Measurements from ENCODE around the gene ANKRD44.

The ANKRD44 gene

GRCh38 chr2:197249381-197250083, 61.0 kb downstream of the ANKRD44 start:
- DNase-seq (ENCODE audit: low read depth): no peak
- no peak overlapping the region for H3K4me3 ChIP-seq (ENCODE audit: low read depth, low read length)
- no peak for TF ChIP-seq CTCF (IDR thresholded peaks at IDR 0.05; ENCODE audit: control insufficient read depth, extremely low read depth, insufficient read depth)

GRCh38 chr2:197248623-197249022, 62.0 kb downstream of the ANKRD44 start:
- H3K4me3 ChIP-seq (ENCODE audit: low read depth, low read length): no peak overlapping the region
- no peak for TF ChIP-seq CTCF (IDR thresholded peaks at IDR 0.05; ENCODE audit: control insufficient read depth, extremely low read depth, insufficient read depth)
- no peak for DNase-seq (ENCODE audit: low read depth)

GRCh38 chr2:197248001-197248401, 62.6 kb downstream of the ANKRD44 start:
- no peak for DNase-seq (ENCODE audit: low read depth)
- TF ChIP-seq CTCF (IDR thresholded peaks at IDR 0.05; ENCODE audit: control insufficient read depth, extremely low read depth, insufficient read depth): no peak
- H3K4me3 ChIP-seq (ENCODE audit: low read depth, low read length): no peak overlapping the region

- no peak for DNase-seq (ENCODE audit: low read depth)
- no peak for TF ChIP-seq CTCF (IDR thresholded peaks at IDR 0.05; ENCODE audit: control insufficient read depth, extremely low read depth, insufficient read depth)
- H3K4me3 ChIP-seq (ENCODE audit: low read depth, low read length): no peak overlapping the region
These were observed 63.5 kb downstream of the ANKRD44 start for GRCh38 chr2:197247083-197247482.

- no peak for DNase-seq (ENCODE audit: low read depth)
- TF ChIP-seq CTCF (IDR thresholded peaks at IDR 0.05; ENCODE audit: control insufficient read depth, extremely low read depth, insufficient read depth): no peak
- H3K4me3 ChIP-seq (ENCODE audit: low read depth, low read length): no peak overlapping the region
These were observed 64.5 kb downstream of the ANKRD44 start for GRCh38 chr2:197245829-197246804.

GRCh38 chr2:197244349-197244748, 66.2 kb downstream of the ANKRD44 start:
- DNase-seq (ENCODE audit: low read depth): no peak
- no peak for TF ChIP-seq CTCF (IDR thresholded peaks at IDR 0.05; ENCODE audit: control insufficient read depth, extremely low read depth, insufficient read depth)
- H3K4me3 ChIP-seq (ENCODE audit: low read depth, low read length): no peak overlapping the region
